NCI-H146 treated with DMSO at 0.1 percent for 48 hours (cell line): ENCODE data around the gene BMPR1B.

Experiments used
- DNase-seq: peaks from one replicate; lab custom pipeline; 2025; ENCODE audit not compliant: unreplicated experiment; lab: John Stamatoyannopoulos, UW

BMPR1B gene

GRCh38 chr4:95084584-95084983 is 326.8 kb downstream of the BMPR1B start:
- no peak for DNase-seq

GRCh38 chr4:95085124-95085833 is 327.5 kb downstream of the BMPR1B start:
- DNase-seq, result no peak

- no peak for DNase-seq
These were observed 328.8 kb downstream of the BMPR1B start for GRCh38 chr4:95086551-95086950.

- no peak for DNase-seq
These were observed 330.1 kb downstream of the BMPR1B start for GRCh38 chr4:95087657-95088455.

- no peak for DNase-seq
These were observed 333.5 kb downstream of the BMPR1B start for GRCh38 chr4:95091272-95091671.

- no peak for DNase-seq
These were observed 335.0 kb downstream of the BMPR1B start for GRCh38 chr4:95092766-95093165.

GRCh38 chr4:95093460-95093859 is 335.7 kb downstream of the BMPR1B start:
- no peak for DNase-seq

GRCh38 chr4:95093936-95094929 is 336.5 kb downstream of the BMPR1B start:
- no peak for DNase-seq

GRCh38 chr4:95095348-95095974 is 337.7 kb downstream of the BMPR1B start:
- no peak for DNase-seq

GRCh38 chr4:95102162-95102790 is 344.5 kb downstream of the BMPR1B start:
- DNase-seq, result no peak

- no peak for DNase-seq
These were observed 347.4 kb downstream of the BMPR1B start for GRCh38 chr4:95105112-95105511.

- DNase-seq, result no peak
These were observed 348.2 kb downstream of the BMPR1B start for GRCh38 chr4:95105983-95106382.

GRCh38 chr4:95106408-95106928 is 348.7 kb downstream of the BMPR1B start:
- DNase-seq, result no peak

- no peak for DNase-seq
These were observed 349.2 kb downstream of the BMPR1B start for GRCh38 chr4:95107004-95107403.

- no peak for DNase-seq
These were observed 349.9 kb downstream of the BMPR1B start for GRCh38 chr4:95107635-95108034.

- DNase-seq, result no peak
These were observed 351.2 kb downstream of the BMPR1B start for GRCh38 chr4:95108883-95109421.

GRCh38 chr4:95114521-95114920 is 356.8 kb downstream of the BMPR1B start:
- no peak for DNase-seq

- no peak for DNase-seq
These were observed 360.7 kb downstream of the BMPR1B start for GRCh38 chr4:95118497-95118896.

- no peak for DNase-seq
These were observed 362.7 kb downstream of the BMPR1B start for GRCh38 chr4:95120456-95120855.

GRCh38 chr4:95122001-95122400 is 364.2 kb downstream of the BMPR1B start:
- DNase-seq, result no peak
